Jurkat, Clone E6-1 (cell line): ENCODE results near the gene CBS.
"Not testable (repeated sequence)": the region's sequence is repeated elsewhere in the genome, so short reads cannot be mapped to it uniquely, and the experiment has no call there.

ENCODE experiments used
- DNase-seq: peaks from one replicate; pipeline ENCODE4 v3.0.0-alpha.2; 2011; ENCODE audit warnings: low read depth, low spot score
- H3K4me3 ChIP-seq: 2 replicates; pipeline ENCODE4 v1.5.1; 2011; ENCODE audit warnings: mild to moderate bottlenecking, low read length, control low read depth, moderate library complexity

Gene CBS

DNA sequence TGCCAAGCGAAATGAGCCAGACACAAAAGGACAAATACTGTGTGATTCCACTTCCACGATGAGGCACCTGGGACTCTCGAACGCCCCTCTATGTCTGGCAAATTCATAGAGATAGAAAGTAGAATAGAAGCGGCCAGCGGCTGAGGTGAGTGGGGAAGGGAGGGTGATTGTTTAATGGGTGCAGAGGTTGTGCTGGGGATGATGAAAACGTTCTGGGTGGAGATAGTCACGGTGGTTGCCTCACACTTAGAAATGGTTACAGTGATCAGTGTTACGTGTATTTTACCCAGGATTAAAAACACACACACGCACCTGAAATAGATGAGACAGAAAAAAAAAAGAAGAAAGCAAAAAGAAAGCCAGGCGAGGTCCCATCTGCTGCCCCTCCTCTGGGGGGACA is 2.9 kb downstream of the CBS start:
- not testable (repeated sequence) for H3K4me3 ChIP-seq, DNase-seq

DNA sequence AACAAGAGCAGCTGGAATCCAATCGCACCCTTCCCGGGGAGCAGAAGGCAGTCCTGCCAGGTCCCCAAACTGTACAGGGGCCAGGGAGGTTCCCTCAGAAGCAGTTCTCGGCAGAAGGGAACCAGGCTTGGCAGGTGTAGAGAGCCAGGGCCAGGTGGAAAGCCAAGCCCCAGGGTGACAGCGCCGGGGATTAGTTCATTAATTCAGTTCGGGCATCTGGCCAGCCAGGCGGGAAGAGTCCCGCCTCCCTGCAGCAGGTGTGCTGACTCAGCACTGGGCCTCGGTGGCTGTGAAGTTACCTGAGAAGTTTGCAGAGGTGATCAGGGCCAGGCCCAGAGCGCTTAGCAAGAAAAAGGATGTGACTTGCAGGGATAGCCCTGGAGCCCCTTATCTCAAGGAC is 6.0 kb downstream of the CBS start:
- not testable (repeated sequence) for DNase-seq, H3K4me3 ChIP-seq

DNA sequence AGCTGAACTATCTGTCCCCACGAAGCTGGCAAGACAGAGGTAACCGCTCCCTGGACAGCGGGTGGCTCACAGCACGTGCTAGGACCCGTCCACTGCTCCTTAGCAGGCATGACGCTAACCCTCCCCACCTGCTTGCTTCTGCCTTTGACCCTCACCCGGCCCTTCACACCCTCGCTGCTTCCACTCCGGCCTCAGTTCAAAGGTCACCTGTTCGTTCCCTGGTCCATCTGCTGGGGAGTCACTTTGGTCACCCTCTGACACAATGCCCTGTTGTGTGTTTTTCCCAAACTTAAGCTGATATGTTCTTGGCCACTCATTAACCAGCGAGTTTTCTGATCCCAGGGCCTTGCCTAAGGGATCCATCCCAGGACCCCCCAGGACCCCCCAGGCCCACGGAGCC is 7.6 kb downstream of the CBS start:
- not testable (repeated sequence) for H3K4me3 ChIP-seq, DNase-seq

DNA sequence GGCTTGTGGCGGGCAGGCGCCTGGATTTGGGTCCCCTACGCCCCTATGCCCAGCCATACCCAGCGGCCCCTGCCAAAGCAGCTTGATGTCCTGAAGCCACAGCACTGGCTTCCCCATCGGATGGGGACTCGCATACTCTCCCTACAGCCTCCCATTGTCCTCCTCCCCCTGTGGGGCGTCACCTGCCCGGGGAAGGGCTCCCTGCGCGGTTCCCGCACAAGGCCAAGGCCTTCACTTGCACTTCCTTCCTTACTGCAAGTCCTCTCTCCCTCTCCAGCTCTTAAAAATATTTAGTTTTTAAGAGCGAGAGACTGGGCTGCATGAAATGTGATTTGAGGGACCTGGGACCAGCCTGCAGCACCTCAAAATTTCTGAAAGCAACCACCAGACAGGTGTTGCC is 8.9 kb downstream of the CBS start:
- DNase-seq, H3K4me3 ChIP-seq: not testable (repeated sequence)

DNA sequence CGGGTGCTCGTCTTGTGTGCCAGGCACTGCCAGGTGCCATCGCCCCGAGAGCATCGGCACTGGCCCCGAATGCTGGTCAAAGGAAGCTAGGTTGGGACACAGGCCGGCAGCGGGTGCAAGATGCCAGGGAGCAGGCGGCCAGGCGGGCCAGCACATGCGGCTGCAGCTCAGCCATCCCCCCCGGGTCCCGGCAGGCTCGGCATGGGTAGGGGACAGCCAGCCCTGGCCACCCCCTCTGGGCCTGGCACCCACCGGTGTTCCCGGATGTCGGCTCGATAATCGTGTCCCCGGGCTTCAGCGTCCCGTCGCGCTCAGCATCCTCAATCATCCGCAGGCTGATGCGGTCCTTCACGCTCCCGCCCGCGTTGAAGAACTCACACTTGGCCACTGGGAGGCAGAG is 9.6 kb downstream of the CBS start:
- DNase-seq, H3K4me3 ChIP-seq: not testable (repeated sequence)

DNA sequence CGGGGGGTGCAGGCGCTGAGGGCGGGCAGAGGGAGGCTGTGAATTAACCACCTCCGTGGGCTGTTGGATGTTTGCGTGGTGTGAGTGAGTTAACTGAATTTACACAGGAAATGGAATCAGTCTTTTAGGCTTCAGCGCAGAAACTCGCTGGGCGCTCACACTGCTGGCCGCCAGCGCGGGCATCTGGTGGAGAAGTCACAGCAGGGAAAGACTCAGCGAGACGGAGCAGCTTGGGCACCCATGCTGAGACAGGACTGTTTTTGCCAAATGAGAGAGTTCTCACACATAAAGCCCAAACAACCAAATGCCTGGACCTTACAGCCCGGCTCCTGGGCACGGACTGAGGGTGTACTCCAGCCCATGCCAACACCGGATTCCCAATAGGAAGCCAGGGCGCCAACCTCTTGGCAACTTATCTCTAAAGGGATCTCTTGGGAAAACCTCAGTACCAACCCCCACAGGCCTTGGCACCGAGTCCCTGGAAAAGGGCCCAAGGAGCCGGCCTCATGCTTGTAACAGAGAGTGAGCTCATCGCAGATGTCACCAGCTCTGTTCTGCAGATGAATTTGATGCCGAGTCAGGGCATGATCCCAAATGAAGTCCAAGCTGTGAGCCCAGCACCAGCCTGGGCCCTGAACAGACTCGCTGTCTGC is 11.2 kb downstream of the CBS start:
- not testable (repeated sequence) for DNase-seq

DNA sequence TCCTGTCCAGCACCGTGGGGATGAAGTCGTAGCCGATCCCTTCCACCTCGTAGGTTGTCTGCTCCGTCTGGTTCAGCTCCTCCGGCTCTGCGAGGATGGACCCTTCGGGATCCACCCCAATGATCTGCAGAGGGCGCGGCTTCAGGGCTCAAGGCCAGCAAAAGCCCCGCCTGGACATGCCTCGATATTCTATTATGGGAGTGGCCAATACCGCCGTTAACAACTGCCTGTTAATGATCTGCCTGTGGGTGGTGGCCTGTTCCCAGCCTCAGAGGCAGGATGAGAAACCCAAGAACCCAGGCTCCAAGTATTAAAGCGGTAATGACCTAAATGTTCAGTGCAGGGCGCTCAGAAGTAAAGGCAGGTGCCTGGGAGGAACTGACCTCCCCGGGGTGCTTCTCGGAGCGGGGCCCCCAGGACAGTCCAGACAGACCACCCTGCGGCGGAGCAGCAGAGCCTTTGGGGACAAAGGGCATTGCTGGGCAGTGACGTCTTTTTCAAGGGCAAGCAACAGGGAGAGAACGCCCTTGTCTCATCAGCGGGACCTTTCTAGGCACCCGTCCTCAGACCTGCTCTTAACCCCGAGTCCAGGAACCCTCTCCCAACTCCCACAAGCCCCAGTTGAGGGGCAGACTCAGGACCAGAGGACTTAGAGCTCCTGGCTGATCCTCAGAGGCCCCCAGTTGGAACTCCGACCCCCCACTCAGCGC is 12.5 kb downstream of the CBS start:
- H3K4me3 ChIP-seq, DNase-seq: not testable (repeated sequence)

More for the DNA sequence above, 11.2 kb downstream of the CBS start:
- H3K4me3 ChIP-seq: not testable (repeated sequence)

DNA sequence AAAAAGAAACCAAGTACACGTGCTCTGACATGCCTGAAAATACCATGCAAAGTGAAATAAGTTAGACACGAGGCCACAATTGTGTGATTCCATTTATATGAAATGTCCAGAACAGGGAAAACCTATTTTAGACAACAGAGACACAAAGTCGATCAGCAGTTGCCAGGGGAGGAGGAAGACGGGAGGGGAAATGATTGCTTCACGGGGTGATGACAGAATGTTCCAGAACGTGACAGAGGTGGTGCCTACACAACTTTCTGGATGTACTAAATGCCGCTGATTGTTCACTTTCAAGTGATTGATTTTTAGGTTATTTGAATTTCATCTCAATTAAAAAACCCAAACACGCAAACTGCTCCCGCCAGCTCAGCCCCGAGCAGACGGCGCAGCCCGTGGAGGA is 22.5 kb downstream of the CBS start:
- H3K4me3 ChIP-seq, DNase-seq: not testable (repeated sequence)

DNA sequence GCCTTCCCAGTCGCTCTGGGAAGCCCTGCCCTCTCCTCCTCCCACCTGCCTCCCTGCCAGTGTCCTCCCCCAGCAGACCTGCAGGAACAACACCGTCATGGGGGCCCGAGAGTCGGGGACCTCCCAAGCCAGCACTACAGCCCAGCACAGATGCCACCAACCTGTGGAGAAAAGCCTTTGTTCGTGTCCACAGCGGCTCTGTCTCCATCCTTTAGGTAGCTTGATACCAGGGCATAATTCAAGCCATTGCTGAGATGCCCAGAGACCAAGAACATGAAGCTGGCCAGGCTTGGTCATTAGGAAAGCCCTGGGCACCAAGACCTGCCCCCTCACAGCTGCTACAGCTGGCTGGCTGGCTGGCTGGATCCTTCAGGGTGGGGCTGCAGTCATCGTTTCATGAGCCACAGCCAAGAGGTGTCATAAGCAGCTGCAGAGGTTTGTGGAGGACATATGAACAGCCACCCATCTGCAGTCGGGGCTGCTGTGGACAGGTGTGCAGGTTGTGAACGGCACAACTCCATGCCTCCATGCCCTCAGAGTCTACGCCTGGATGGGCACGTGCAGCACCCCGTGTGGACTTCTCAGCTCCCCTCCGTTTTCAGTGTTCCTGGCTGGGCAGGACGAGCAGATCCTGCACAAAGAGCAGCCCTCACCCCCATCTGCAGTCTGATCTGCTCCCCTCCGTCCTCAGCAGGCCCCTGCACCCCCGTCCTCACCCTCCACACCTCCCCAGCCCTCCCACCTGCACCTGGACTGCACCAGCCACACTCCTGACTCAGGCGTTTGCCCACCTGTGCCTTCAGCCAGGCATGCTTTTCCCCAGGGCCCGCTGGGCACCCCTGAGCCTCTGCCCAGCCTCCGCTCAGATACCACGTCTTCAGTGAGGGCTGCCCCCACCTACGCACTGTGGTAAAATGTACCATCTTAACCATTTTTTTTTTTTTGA is 29.5 kb downstream of the CBS start:
- not testable (repeated sequence) for DNase-seq

DNA sequence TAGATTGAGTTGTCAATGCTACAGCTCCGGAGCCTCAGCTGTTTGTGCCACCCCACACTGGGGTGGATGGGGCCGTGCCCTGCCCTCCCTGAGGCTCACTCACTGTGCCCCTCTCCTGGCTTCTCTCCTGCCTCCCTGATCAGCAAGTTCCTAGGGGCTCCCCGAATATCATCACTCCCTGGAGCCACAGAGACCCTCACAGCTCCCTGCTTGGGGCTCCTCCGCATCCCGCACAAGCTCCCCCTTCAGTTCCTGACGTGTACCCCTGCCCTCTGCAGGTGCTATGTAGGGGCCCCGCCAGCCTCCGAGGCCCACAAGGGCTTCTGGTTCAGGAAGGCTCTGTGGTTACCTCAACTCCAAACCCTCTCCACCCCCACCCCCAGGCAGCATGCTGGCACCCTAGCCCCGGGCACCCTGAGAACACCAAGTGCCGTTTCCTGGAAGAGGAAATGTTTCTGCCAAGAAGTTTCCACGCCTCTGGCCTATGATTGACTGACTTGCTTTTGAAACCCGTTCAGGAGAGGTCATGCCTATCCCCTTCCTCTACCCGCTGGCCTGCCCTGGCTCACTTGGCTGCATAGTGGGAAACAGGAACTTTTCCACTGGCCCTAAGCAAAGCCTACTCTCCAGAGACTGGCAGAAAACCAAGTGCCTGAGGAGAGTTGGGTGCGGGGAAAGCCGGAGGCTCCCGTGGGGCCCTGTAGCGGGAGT is 30.3 kb downstream of the CBS start:
- peak; percentile 28 for DNase-seq
- not testable (repeated sequence) for H3K4me3 ChIP-seq

More for the DNA sequence above, 29.5 kb downstream of the CBS start:
- H3K4me3 ChIP-seq: not testable (repeated sequence)

DNA sequence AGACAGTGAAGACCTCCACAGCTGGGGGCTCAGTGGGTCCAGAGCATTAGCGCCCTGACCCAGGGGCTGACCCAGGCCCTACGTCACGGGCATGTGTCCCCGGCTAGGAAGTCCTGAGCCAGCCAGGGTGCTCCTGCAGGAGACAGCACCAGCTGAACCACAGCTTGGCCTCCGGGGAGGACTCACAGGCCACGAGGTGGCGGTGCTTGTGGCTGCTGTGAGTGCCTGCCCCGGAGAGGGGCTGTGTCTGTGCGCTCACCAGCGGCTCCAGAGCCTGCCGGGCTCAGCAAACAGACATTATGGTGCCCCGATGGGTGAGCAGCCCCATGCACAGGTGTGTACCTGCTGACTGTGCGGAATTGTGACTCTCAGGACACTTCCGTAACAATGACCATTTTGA is 31.1 kb downstream of the CBS start:
- not testable (repeated sequence) for H3K4me3 ChIP-seq, DNase-seq

DNA sequence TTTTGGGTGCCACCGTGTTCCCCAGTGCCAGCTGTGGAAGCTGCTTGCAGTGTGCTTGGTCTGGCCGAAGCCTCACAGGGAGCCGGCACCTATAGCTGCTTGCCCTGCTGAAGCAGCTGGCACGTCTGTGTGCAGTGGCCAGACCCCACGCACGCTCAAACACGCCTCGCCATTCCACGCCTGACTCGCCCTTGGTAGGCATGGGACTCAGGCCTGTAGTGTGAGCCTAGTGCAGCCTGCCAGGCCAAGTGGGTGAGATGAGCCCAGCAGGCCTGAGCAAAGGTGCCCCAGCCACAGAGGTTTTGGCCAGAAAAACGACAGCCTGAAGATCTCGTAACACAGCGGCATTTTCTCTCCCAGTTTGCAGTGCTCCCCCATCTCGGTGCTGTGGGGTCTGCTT is 32.3 kb downstream of the CBS start:
- not testable (repeated sequence) for DNase-seq, H3K4me3 ChIP-seq

DNA sequence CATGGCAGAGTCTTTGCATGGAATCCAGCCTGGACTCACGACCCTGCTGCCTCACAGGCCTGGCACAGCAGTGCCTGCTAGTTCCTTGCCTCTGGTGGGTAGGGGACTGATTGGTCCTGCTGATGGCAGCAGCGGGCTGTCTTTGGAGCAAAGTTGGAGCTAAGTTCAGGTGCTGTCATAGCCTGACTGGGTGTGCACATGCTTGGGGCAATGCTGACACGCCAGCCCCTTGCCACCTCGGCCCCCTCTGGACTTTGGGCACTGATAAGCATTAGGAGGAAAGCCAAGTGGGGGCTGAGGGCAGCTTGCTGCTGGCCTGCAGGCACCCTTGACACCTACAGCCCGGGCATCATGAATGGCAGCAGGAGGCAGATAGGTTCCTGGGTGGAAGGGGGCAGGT is 33.5 kb downstream of the CBS start:
- not testable (repeated sequence) for H3K4me3 ChIP-seq, DNase-seq

DNA sequence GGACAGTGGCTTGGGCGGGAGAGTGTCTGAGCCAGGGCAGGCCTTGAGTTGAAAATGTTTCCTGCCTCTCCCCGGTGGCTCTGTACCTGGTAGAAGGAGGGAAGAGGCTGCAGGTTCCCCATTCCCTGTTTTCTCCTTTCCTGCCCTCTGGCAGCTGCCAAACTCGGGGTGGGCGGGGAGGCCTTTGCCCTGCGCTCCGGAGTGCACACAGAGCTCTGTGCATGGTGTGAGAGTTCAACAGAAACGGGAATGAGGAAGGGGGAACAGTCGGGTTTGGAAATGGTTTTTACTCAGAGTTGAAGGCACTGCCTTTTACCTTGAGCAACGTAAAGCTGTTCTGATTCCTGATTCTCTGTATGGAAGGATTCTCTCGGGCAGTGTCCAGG is 37.0 kb downstream of the CBS start:
- DNase-seq, H3K4me3 ChIP-seq: not testable (repeated sequence)

DNA sequence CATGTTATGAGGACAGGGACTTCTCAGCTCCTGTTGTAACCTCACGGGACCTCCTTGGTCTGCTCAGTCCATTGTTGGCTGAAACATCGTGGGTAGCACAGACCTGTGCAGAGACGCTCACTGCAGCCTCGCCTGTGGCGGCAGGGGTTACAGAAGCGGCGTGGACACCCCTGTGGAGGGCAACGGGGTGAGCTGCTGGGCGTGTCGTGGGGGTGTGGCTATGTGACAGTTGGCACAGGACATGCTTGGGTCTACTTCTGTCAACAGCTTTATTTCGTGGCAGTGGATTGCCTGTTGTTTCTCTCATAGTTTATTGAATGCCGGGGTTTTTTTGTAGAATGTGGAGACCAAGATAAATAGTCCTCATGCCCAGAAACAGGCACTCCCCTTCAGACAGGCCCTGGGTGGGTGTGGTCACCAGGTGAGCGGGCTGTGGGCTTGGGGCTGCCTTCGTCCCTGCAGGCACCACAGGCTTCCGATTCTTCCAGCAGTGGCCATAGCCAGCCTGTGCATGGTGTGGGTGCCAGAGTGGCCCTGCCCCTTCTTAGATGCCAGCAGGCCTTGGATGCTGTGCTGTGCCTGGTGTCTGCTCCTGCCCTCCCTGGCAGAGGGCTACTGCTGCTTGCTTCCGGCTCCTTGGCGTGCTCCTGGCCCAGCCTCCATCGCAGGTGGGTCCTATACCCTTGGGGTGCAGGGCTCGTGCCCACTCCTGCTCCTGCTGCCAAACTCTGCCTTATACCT is 37.5 kb downstream of the CBS start:
- not testable (repeated sequence) for DNase-seq

DNA sequence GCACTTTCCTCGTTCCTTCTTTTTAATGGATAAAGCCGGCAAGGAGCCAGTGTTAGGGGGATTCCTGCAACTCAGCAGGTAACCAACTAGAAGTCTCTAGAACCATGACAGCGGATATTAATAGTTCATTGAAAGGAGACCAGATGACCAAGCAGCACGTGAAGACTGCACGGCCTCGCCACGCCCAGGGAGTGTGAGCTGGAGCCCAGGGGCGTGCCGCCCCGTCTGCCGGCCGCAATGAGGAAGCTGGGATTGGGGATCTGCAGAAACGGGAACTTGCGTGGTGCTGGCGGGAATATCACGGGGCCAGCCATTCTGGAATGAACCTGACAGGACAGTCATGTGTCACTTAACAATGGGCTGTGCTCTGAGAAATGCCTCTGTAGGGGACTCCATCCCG is 38.7 kb downstream of the CBS start:
- not testable (repeated sequence) for DNase-seq, H3K4me3 ChIP-seq

More for the DNA sequence above, 37.5 kb downstream of the CBS start:
- H3K4me3 ChIP-seq: not testable (repeated sequence)

DNA sequence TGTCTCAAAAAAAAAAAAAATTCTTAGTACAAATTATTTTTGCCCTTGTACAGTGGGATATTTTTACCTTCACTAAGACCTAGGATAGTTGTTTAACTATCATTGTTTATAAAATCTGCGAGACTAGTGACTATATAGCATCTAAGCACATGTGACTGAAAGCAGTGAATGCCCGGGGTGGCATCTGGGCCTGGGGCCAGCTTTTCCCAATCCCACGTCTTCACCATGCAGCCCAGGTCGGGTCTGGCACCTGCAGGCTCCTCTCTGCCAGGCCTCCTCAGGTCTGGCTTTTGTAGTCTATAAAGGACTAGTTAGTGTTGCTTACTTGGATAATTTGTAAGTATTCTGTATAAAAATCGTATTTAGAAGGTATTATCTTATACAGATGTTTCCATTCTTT is 40.8 kb downstream of the CBS start:
- no peak overlapping the region for H3K4me3 ChIP-seq
- no peak for DNase-seq

DNA sequence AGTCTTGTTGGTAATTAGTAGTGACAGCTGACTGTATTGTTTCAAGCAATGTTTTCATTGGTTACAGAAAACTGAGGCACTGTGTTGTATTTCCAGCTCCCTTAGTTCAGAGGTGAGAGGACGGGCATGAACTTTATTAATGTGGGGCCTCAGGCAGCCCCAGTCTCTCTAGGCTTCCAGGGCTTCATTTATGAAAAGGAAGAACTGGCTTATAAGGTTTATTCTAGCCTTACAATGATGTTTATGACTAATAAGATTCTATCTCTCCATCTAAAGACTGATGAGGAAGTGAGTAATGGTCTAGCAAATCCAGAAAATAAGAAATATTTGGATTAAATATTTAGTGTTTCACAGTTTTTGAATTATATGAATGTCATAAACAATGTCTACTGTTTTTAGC is 41.5 kb downstream of the CBS start:
- H3K4me3 ChIP-seq: no peak overlapping the region
- no peak for DNase-seq
